Esophagus muscularis mucosa (tissue), 4 donors: ENCODE data around the gene MTURN. TPM values are rescaled to one million over a fixed set of nuclear protein-coding genes. Genes with fewer than 3 reads are reported as not detected.
A peak's percentile ranks its signal among the peaks of the same experiment; 100 is the strongest.

Source experiments
- DNase-seq: peaks from one replicate; pipeline ENCODE4 v3.0.0-alpha.2; 2017; ENCODE audit errors: extremely low spot score
- H3K27ac ChIP-seq, 4 donors: fragments of 200-600 bp; sonication (generic); replicated peaks in 1 of 4; 1 replicate in 3 of 4; 2 replicates in 1 of 4; pipeline ENCODE4 v1.5.1; 2016 to 2019; ENCODE audit warnings: mild to moderate bottlenecking in 1 of 4
- H3K27me3 ChIP-seq, 4 donors: fragments of 200-600 bp; sonication (generic); one replicate each; pipeline versions ENCODE4 v1.5.1 to v1.6.0; 2016 to 2019
- H3K36me3 ChIP-seq, 4 donors: fragments of 200-600 bp; sonication (generic); one replicate each; pipeline ENCODE4 v1.5.1; 2016 to 2019
- H3K4me1 ChIP-seq, 4 donors: fragments of 200-600 bp; sonication (generic); one replicate each; pipeline ENCODE4 v1.5.1; 2016 to 2019
- H3K4me3 ChIP-seq, 4 donors: fragments of 200-600 bp; sonication (generic); 1 replicate in 2 of 4; 2 replicates in 2 of 4; pipeline ENCODE4 v1.5.1; 2016 to 2019; ENCODE audit warnings: mild to moderate bottlenecking in 4 of 4, moderate library complexity in 1 of 4
- H3K9me3 ChIP-seq, 4 donors: fragments of 200-600 bp; sonication (generic); 1 replicate in 3 of 4; 2 replicates in 1 of 4; pipeline ENCODE4 v1.5.1; 2016 to 2019
- EP300 ChIP-seq: sonication (generic); formaldehyde crosslinking; IDR thresholded peaks from one replicate; pipeline ENCODE4 v1.6.1; 2017; ENCODE audit warnings: antibody characterized with exemption
- POLR2A ChIP-seq: fragments of 450-650 bp; IDR thresholded peaks from one replicate; pipeline ENCODE4 v1.6.1; 2017; ENCODE audit warnings: antibody characterized with exemption, moderate library complexity, mild to moderate bottlenecking, low read depth
- POLR2AphosphoS5 ChIP-seq, 2 donors: sonication (generic); formaldehyde crosslinking; IDR thresholded peaks; one replicate each; pipeline ENCODE4 v1.6.1; 2017; ENCODE audit warnings: antibody characterized with exemption in 2 of 2
- WGBS: methylation state at CpG from one replicate; pipeline ENCODE4 v1.1.5; 2018; 5-methylcytosine and 5-hydroxymethylcytosine counted together
- intact Hi-C: fragments of 100-400 bp; cut with DNase I; formaldehyde crosslinking; loops from one replicate; pipeline ENCODE4 v1.15.1; 2023
- total RNA-seq, 4 donors: library from RNA; depleted of rRNA; stranded (reverse); fragments of >200 nt; gene quantifications; one replicate each; pipeline versions ENCODE4 v1.1.0 to v1.2.1, GENCODE V29; 2016
- TF ChIP-seq, protein P1 (sequence below), 3 experiments: fragments of 200-600 bp in 2 of 3; fragments of 450-650 bp in 1 of 3; sonication (generic) in 2 of 3; IDR thresholded peaks; one replicate each; pipeline ENCODE4 v1.5.1; 2017 to 2019; ENCODE audit warnings: antibody characterized with exemption in 3 of 3, mild to moderate bottlenecking in 2 of 3, moderate library complexity in 1 of 3

The MTURN gene
- total RNA-seq, 4 donors from 2014 or later = 158 to 249 (median 196) TPM

GRCh38 chr7:30200591-30200990 lies 65.8 kb downstream of the MTURN start:
- WGBS = 45% methylated on average over 2 of the region's 2 CpGs
- no peak overlapping the region for H3K4me3 ChIP-seq
- H3K9me3 ChIP-seq = no peaks in the 10 kb centered on the region
- no peak overlapping the region for H3K27ac ChIP-seq
- H3K27me3 ChIP-seq = no peaks in the 10 kb centered on the region
- intact Hi-C loops = no loop called here
- H3K36me3 ChIP-seq = no peaks in the 10 kb centered on the region
- DNase-seq = peak; percentile 17
- H3K4me1 ChIP-seq = peaks cover 5 to 30% (median 29%) of the 10 kb centered on the region in 4 donors
- no peak for TF ChIP-seq POLR2AphosphoS5 (IDR thresholded peaks at IDR 0.05)
- TF ChIP-seq POLR2A = no peak
- TF ChIP-seq, protein P1, sequence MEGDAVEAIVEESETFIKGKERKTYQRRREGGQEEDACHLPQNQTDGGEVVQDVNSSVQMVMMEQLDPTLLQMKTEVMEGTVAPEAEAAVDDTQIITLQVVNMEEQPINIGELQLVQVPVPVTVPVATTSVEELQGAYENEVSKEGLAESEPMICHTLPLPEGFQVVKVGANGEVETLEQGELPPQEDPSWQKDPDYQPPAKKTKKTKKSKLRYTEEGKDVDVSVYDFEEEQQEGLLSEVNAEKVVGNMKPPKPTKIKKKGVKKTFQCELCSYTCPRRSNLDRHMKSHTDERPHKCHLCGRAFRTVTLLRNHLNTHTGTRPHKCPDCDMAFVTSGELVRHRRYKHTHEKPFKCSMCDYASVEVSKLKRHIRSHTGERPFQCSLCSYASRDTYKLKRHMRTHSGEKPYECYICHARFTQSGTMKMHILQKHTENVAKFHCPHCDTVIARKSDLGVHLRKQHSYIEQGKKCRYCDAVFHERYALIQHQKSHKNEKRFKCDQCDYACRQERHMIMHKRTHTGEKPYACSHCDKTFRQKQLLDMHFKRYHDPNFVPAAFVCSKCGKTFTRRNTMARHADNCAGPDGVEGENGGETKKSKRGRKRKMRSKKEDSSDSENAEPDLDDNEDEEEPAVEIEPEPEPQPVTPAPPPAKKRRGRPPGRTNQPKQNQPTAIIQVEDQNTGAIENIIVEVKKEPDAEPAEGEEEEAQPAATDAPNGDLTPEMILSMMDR (IDR thresholded peaks at IDR 0.05) = no peak
- no peak for TF ChIP-seq EP300

DNA sequence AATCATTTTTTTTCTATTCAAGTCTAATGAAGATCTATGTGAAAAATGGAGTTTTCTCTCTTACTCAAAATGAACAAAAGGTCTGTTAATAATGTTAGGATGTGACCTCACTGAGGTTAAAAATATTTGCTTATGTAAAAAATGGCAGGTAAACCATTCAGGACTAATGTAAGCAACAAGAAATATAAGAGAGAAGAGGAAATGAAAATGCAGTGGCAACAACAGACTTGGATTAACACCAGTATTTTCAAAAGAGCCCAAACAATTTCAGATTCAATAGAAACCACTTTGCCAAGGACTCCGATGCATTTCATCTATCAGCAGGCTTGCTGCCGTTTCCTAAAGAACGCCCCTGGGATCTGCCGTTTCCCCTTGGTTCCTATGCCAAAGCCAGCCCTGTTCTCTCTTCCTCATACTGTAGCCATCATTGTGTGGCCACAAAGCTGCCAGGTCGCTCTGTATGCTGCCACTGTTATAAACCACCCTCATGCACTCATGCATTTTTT lies 66.4 kb downstream of the MTURN start:
- Histone ChIP-seq H3K9me3 (no peaks in the 10 kb centered on the region), H3K27ac (no peak overlapping the region), H3K27me3 (no peaks in the 10 kb centered on the region), H3K36me3 (no peaks in the 10 kb centered on the region), H3K4me3 (no peak overlapping the region), H3K4me1 (peaks cover 5 to 33% (median 30%) of the 10 kb centered on the region in 4 donors)
- intact Hi-C loops = no loop called here
- TF ChIP-seq POLR2A = no peak
- DNase-seq = peak; percentile 88
- 74% methylated on average over 5 of the region's 5 CpGs for WGBS

DNA sequence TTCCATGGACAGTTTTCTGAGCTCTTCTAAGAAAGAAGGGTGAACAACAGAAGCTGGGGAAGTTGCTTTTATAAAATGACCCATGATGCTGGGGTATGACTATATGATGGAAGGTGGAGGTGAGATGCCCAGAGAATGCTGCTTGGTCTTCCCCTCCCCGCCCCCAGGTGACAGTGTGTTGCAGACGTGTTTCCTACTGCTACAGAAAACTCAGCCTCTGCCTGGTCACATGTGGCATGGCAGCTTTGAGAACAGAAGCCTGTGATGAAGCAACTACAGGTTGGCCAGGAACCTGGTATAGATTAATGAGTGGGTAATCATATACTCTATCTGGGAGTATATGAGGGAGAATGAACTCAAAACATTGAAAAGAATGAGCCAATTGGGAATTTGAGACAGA lies 67.1 kb downstream of the MTURN start:
- 94% methylated on average over 2 of the region's 2 CpGs for WGBS
- intact Hi-C loops = no loop called here
- Histone ChIP-seq H3K27me3 (no peaks in the 10 kb centered on the region), H3K4me3 (no peak overlapping the region), H3K36me3 (no peaks in the 10 kb centered on the region), H3K27ac (no peak overlapping the region), H3K4me1 (peaks cover 5 to 36% (median 30%) of the 10 kb centered on the region in 4 donors), H3K9me3 (no peaks in the 10 kb centered on the region)
- peak; percentile 64 for DNase-seq
- no peak for TF ChIP-seq POLR2AphosphoS5 (IDR thresholded peaks at IDR 0.05)
- TF ChIP-seq, protein P1 (IDR thresholded peaks at IDR 0.05) = no peak
- TF ChIP-seq EP300 = no peak
- TF ChIP-seq POLR2A = no peak

DNA sequence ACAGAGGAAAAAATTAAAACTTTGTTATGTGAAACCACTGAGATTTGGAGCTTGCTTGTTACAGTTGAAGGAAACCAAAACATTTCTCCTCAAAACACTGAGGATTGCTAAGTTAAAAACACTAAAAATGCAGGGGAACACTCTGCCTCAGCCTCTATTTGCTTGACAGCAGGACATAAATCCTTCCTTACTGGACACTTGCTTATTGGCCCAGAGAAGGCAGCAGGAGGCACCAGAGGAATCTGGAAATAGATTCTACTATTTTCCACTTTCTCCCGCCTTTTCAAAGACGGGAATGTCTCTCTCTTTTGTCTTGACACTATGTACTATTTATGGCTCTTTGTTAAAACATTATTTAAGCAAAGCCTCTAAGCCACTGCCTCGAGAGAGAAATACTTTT lies 67.9 kb downstream of the MTURN start:
- Histone ChIP-seq H3K4me1 (peaks cover 5 to 36% (median 30%) of the 10 kb centered on the region in 4 donors), H3K9me3 (no peaks in the 10 kb centered on the region), H3K27me3 (no peaks in the 10 kb centered on the region), H3K36me3 (no peaks in the 10 kb centered on the region), H3K4me3 (no peak overlapping the region), H3K27ac (peak overlapping the region in 3 of 4 donors; percentile 10 to 50 (median 43))
- WGBS = 37% methylated on average over 3 of the region's 3 CpGs
- intact Hi-C loops = no loop called here
- TF ChIP-seq, protein P1 (IDR thresholded peaks at IDR 0.05) = peak in 1 of 3 experiments; percentile 6
- no peak for TF ChIP-seq POLR2AphosphoS5 (IDR thresholded peaks at IDR 0.05)
- peak; percentile 55 for DNase-seq

DNA sequence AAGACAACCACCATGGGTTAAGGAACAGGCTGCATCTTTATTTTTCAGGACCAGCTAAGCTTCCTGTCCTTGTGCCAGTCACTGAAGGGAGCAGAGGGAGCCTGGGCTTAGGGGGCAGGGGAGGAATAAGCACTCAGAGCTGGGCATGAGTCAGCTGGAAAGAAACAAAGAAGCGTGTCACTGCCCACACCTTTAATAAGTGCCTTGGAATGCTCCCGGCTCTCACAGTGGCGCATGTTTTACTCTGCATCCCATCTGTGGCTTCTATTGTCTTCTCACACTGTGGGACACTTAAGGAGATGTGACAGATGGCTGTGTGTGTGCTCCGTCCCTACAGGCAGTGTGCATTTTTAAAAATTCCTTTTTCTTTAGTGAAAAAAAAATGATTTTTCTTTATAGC lies 71.7 kb downstream of the MTURN start:
- Histone ChIP-seq H3K27ac (no peak overlapping the region), H3K9me3 (no peaks in the 10 kb centered on the region), H3K36me3 (no peaks in the 10 kb centered on the region), H3K4me1 (peaks cover 2 to 24% (median 18%) of the 10 kb centered on the region in 4 donors), H3K4me3 (no peak overlapping the region), H3K27me3 (no peaks in the 10 kb centered on the region)
- TF ChIP-seq, protein P1 (IDR thresholded peaks at IDR 0.05) = no peak
- TF ChIP-seq POLR2AphosphoS5 (IDR thresholded peaks at IDR 0.05) (no peak), EP300 (no peak), POLR2A (no peak)
- intact Hi-C loops = no loop called here
- 56% methylated on average over 4 of the region's 4 CpGs for WGBS
- peak; percentile 45 for DNase-seq
